GM18520 (cell line): ENCODE data around the gene JOSD1.

ENCODE experiments used
- ATAC-seq: cut with Tn5 transposase; IDR thresholded peaks from one replicate; pipeline ENCODE4 v1.9.1; 2021; ENCODE audit not compliant: unreplicated experiment

JOSD1 gene

GRCh38 chr22:38733724-38734381, 33.1 kb upstream of the JOSD1 start:
- ATAC-seq = no peak

GRCh38 chr22:38733329-38733723, 32.6 kb upstream of the JOSD1 start:
- ATAC-seq = no peak

GRCh38 chr22:38732251-38732815, 31.6 kb upstream of the JOSD1 start:
- ATAC-seq = no peak

- ATAC-seq = no peak
Measured at GRCh38 chr22:38731703-38732161, 31.0 kb upstream of the JOSD1 start.

GRCh38 chr22:38730411-38730871, 29.7 kb upstream of the JOSD1 start:
- no peak for ATAC-seq

- ATAC-seq = no peak
Measured at GRCh38 chr22:38729946-38730345, 29.2 kb upstream of the JOSD1 start.

- no peak for ATAC-seq
Measured at GRCh38 chr22:38728871-38729796, 28.4 kb upstream of the JOSD1 start.

- no peak for ATAC-seq
Measured at GRCh38 chr22:38727530-38728451, 27.0 kb upstream of the JOSD1 start.

- ATAC-seq = no peak
Measured at GRCh38 chr22:38727123-38727522, 26.4 kb upstream of the JOSD1 start.

- ATAC-seq = no peak
Measured at GRCh38 chr22:38725900-38726655, 25.3 kb upstream of the JOSD1 start.

GRCh38 chr22:38724926-38725571, 24.3 kb upstream of the JOSD1 start:
- ATAC-seq = no peak

- ATAC-seq = no peak
Measured at GRCh38 chr22:38724176-38724575, 23.4 kb upstream of the JOSD1 start.

GRCh38 chr22:38721551-38721950, 20.8 kb upstream of the JOSD1 start:
- no peak for ATAC-seq

- ATAC-seq = no peak
Measured at GRCh38 chr22:38720350-38720749, 19.6 kb upstream of the JOSD1 start.

GRCh38 chr22:38719196-38719595, 18.5 kb upstream of the JOSD1 start:
- ATAC-seq = no peak

- no peak for ATAC-seq
Measured at GRCh38 chr22:38718414-38718813, 17.7 kb upstream of the JOSD1 start.

- no peak for ATAC-seq
Measured at GRCh38 chr22:38717244-38717643, 16.5 kb upstream of the JOSD1 start.

GRCh38 chr22:38716826-38717225, 16.1 kb upstream of the JOSD1 start:
- ATAC-seq = no peak

- ATAC-seq = no peak
Measured at GRCh38 chr22:38716271-38716670, 15.5 kb upstream of the JOSD1 start.
